AG09309 (cell line): Measurements from ENCODE around the gene DIPK1C.
A peak's percentile ranks its signal among the peaks of the same experiment; 100 is the strongest.

Experiments
- DNase-seq: peaks from one replicate; pipeline ENCODE4 v3.0.0-alpha.2; 2010; ENCODE audit warnings: low read depth
- H3K4me3 ChIP-seq: 2 replicates; pipeline ENCODE4 v1.5.1; 2011; ENCODE audit warnings: mild to moderate bottlenecking, low read depth, low read length, moderate library complexity; ENCODE audit not compliant: control insufficient read depth
- CTCF ChIP-seq: IDR thresholded peaks from 2 replicates; pipeline ENCODE4 v1.5.1; 2011; ENCODE audit warnings: mild to moderate bottlenecking, low read depth, low read length, inconsistent platforms; ENCODE audit not compliant: insufficient read depth, control insufficient read depth; ENCODE audit errors: missing control alignments

The DIPK1C gene

GRCh38 chr18:74463983-74464382, 6.9 kb upstream of the DIPK1C start:
- no peak for TF ChIP-seq CTCF
- no peak for DNase-seq
- no peak overlapping the region for H3K4me3 ChIP-seq

GRCh38 chr18:74463254-74463653, 6.1 kb upstream of the DIPK1C start:
- no peak for DNase-seq
- TF ChIP-seq CTCF: no peak
- no peak overlapping the region for H3K4me3 ChIP-seq

GRCh38 chr18:74460825-74461224, 3.7 kb upstream of the DIPK1C start:
- no peak for TF ChIP-seq CTCF
- no peak overlapping the region for H3K4me3 ChIP-seq

GRCh38 chr18:74459889-74460288, 2.8 kb upstream of the DIPK1C start:
- DNase-seq: no peak
- no peak overlapping the region for H3K4me3 ChIP-seq
- peak; percentile 26 for TF ChIP-seq CTCF

More at GRCh38 chr18:74460825-74461224, 3.7 kb upstream of the DIPK1C start:
- DNase-seq: no peak

- no peak overlapping the region for H3K4me3 ChIP-seq
- TF ChIP-seq CTCF: no peak
- no peak for DNase-seq
Measured at GRCh38 chr18:74457725-74458421, 765 bp upstream of the DIPK1C start.

GRCh38 chr18:74456349-74457042, 612 bp downstream of the DIPK1C start:
- DNase-seq: no peak
- no peak for TF ChIP-seq CTCF
- H3K4me3 ChIP-seq: no peak overlapping the region
